Endometrium (tissue), 2 donors: ENCODE results near the gene ADCY7.

Source experiments
- FAIRE-seq: peaks from 2 replicates; lab custom pipeline; 2012; peaks lifted over from hg19 to GRCh38; lab: Jason Lieb, UNC
- donor health status: control.
- donor health status: control.

ADCY7 gene

DNA sequence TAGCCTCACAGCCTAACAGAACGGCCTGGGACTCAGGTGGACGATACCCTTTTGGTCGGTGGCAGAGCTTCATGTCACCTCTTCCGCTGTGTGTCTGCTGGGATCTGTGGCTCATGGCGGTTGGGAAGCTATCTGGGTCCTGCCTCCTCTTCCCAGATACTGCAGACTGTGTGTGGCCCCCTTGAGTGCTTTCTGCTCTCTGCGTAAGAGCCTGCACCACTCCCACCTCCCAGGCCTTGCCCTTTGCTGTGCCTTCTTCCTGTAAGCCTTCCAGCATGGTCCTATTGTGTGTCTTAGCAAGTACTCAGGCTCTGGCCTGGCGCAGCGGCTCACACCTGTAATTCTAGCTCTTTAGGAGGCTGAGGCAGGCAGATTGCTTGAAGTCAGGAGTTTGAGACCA, 17.5 kb upstream of the ADCY7 start:
- no peak for FAIRE-seq

DNA sequence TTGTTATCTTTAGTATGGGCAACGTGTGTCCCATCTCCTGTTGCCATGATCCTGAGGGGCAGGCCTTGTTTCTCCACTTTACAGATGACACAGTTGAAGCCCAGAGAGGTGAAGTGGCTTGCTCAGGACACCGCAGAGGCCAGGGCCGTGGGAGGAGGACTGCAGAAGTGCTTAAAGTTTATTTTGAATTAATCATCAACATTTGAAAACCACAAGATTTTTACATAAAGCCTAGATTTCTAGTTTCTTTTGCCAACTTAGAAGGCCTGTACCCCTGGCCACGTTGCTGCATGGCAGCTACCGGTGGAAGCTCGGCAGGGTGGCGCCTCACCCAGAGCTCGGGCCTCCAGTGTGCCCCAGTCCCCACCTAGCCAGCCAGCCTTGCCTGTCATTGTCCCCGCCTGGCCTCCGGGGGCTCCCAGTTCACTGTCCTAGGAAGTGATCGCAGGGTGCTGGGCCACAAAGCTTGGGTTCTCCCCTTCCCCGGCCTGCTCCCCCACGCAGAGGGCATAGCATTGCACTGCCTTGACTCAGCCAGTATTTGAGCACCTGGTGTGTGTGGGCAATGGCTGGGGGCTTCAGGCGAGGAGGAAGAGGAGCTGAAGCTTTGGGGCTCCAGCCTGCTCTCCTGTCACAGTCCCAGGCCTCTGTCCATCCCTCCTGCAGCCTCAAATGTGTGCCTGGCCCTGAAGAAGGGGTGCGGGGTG, 14.8 kb upstream of the ADCY7 start:
- no peak for FAIRE-seq

DNA sequence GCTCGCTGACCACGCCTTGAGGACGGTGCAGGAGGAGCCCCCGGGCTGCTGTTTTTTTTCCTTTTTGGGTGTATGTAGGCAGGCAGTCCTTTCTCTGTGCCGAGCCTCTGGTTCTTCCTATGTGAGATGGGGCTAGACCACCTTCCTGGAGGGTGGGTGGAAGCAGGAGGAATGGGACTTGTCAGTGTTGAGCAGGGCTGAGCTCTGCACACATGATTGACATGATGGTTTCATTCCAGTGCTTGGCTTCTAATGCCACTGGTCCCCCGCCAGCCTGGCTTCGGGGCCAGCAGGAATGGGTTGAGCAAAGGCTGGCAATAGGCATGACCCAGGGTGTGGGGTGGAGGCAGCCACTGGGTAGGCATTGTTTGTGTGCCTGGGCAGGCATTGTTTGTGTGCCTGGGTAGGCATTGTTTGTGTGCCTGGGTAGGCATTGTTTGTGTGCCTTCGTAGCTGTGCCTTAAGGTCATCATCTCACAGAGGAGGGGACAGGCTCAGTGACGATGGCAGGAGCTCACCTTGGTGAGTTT, 14.2 kb upstream of the ADCY7 start:
- FAIRE-seq: no peak

DNA sequence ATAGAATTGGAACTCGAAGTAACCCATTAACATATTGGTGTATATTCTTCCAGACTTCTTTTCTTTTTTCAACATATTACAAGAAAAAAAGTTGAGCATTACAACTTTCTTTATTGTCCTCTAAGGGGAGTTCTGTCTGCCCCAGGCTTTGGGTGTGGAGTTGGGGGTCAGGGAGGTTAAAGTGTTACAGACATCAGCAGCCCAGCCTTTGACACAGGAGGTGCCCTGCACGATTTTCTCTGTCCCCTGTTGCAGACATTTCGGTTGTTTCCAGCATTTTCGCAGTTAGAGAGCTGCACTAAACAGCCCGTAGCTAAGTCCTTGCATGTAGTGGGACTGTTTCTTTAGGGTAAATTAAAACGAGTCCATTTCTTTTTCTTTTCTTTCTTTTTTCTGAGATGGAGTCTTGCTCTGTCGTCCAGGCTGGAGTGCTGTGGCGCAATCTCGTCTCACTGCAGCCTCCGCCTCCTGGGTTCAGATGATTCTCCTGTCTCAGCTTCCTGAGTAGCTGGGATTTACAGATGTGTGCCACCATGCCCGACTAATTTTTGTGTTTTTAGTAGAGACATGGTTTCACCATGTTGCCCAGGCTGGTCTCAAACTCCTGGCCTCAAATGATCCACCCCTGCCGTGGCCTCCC, 13.4 kb upstream of the ADCY7 start:
- FAIRE-seq: no peak

DNA sequence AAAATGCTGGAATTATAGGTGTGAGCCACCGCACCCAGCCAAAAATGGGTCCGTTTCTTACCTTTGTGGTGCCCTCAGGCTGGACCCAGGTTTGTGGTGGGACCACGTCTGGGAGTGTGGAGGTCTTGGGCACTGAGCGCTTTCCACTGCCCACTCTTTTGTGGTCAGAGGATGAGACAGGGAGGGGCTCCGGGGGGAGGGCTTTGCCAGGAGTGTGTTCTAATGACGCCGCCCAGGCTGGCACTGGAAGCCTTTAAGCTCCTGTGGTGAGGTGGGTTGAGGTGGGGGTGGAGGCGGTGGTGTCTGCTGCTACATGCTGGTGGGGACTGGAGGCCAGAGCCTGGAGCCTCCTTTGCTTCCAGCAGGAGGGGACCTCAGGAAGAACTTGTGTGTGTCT, 12.8 kb upstream of the ADCY7 start:
- no peak for FAIRE-seq

DNA sequence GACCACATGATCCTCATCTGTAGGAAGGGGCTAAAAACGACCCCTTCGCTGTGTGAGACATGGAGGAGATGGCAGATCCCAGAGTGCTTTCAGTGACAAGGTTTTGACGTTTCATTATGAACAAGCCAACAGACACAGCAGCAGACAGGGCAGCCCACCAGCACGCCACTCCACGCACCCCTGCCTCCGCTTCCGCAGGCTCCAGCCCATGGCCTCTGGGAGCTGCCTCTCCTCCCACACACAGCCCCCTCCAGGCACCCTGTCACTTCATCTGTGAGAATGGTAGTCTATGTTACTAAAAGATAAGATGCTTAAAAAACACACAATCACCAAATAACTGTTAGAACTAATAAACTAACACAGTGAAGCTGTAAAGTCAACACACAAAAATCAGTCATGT, 12.3 kb upstream of the ADCY7 start:
- FAIRE-seq: no peak

DNA sequence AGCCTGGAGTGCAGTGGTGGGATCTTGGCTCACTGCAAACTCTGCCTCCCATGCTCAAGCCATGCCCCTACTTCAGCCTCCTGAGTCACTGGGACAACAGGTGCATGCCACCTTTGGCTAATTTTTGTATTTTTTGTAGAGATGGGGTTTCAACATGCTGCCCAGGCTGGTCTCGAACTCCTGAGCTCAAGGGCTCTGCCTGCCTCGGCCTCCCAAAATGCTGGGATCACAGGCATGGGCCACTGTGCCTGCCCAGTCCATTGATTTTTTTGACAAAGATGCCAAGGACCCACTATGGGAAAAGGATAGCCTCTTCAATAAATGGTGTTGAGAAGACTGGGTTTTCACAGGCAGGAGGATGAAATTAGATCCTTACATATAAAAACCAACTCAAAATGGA, 10.8 kb upstream of the ADCY7 start:
- FAIRE-seq: no peak

DNA sequence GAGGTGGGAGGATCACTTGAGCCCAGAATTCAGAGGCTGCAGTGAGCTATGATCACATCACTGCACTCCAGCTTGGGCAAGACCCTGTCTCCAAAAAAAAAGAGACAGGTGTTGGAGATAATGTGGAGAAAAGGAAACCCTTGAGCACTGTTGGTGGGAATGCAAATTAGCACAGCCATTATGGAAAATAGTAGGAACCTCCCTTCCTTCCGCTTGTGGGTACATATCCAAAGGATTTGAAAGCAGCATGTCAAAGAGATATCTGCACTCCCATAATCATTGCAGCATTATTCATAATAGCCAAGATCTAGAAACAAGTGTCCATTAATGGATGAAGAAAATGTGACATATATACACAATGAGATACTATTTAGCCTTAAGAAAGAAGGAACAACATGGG, 9.7 kb upstream of the ADCY7 start:
- no peak for FAIRE-seq

DNA sequence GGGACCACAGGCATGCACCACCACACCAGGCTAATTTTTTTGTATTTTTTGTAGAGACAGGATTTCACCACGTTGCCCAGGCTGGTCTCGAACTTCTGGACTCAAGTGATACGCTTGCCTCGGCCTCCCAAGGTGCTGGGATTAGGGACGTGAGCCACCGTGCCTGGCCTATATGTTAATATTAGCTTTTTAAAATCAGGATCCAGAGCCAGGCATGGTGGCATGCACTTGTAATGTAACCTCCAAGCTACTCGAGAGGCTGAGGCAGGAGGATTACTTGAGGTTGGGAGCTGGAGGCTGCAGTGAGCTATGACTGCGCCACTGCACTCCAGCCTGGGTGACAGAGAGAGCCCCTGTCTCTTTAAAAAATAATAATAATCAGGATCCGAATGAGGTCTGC, 8.5 kb upstream of the ADCY7 start:
- FAIRE-seq: no peak

DNA sequence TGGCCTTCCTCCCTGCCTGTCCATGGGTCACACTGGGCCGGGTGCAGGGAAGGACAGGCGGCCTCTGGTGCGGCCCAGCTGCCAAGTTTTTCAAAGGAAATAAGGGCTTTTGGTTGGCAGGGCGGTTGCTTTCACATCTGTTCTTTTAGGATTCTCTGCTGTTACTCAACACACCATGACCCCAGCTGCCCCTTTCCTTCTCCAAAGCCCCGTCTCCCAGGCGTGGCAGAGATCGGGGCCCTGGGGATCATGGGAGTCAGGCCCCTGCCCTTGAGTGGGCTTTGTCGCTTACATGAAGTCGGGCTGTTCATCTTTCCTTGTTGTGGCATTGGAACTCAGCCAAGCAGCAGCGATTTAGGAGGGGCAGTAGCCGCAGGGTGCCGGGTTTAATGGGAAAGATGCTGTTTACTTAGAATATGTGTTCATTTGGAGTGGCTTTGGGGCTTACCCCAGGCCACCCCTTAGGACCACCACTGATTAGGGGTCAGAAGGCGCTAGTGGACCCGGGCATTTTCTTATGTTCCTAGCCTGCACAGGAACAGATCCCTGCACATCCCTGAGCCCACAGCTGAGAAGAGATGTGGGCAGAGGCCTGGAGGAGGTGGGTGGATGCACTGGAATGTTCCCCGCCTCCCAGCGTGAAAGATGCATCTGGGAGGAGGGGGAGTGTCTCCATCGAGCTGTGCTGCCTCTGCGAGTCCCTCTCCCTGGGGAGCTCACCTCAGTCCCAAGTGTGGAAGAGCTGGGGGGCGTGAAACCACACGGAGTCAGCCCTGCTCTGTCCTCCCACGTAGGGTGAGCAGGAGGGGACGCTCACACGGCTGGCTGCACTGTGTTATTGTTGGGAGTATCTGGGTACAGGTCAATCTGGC, 6.8 kb upstream of the ADCY7 start:
- no peak for FAIRE-seq

DNA sequence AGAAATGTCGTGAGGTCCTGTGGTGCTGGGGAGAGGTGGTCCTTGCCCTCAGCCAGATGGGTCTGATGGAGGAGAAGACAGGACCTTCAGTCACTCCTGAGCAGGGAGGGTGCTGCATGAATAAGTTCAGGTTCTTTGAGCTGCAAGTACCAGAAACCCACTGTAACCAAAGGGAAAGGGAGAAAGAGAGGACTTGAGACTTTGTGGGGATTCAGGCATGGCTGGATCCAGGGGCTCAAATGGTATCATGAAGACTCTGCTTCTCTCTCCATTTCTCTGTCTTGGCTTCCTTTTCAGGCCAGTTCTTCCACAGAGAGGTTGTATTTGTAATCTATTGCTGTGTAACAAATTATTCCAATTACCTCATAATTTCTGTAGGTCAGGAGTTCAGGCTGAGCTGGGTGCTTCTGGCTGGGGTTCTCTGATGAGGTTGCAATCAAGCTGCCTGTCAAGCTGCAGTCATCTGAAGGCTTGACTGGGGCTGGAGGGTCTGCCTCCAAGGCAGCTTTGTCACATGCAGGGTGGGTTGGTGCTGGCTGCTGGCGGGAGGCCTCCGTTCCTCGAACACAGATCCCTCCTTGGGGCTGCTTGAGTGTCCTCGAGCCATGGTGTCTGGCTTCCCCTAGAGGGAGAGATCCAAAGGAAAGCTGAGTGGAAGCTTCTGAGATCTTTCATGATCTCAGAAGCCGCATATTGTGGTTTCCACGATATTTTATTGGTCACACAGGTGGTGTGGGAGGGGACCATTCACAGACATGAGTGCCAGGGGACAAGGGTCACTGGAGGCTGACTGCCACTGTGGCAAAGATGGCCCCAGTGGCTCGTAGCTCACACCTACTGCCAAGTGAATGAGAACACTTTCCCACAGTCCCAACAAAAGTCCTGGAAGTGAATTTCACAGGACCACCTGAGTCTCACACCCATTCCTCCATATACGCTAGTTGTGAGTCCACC, 5.9 kb upstream of the ADCY7 start:
- no peak for FAIRE-seq

DNA sequence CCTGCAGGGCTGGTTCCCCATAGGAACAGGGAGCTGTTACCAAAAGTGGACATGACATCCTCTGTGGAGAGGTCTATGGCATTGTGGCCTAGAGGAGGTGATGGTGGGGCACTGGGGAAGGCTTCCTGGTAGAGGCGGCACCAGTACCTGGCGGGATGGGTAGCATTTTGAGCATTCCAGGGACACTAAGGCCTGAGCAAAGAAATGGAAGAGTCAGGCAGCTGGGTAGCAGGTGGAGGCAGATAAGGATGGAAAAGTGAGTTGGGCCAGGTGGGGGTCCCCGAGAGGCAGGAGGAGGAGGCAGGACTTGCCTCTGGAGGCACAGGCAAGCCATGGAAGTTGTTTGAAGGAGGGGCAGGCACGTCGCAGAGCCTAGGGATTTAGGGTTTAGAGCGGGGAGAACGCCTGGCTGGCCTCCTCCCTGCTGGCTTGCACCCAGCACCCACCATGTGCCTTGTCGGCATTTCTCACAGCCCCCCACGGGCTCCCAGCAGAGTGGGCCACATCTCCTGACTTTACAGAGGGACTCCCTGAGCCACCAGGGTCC, 5.1 kb upstream of the ADCY7 start:
- no peak for FAIRE-seq

DNA sequence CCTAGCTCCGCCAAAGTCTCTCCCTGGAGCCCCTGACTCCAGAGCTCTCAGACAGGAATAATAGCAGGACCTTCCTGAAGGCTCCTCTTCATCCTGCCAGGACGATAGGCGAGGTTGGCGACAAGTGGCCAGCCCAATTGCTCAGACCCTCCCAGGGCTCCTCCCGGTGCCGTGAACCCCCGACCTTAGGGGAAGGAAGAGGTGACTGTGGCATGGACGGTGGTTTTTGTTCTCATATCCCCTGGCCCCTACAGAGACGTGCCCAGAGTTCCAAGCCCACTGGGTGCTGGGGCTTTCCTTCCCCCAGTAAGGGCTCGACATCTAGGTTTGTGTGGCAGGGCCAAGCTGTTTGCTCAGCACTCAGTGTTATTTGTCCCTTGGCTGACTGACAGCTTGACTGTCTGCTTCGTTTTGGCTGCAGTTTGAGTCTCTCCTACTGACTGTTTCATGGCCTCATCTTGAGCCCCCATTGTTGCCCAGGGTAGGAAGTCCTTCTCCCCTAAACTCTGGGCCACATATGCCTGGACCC, 4.6 kb upstream of the ADCY7 start:
- FAIRE-seq: no peak

DNA sequence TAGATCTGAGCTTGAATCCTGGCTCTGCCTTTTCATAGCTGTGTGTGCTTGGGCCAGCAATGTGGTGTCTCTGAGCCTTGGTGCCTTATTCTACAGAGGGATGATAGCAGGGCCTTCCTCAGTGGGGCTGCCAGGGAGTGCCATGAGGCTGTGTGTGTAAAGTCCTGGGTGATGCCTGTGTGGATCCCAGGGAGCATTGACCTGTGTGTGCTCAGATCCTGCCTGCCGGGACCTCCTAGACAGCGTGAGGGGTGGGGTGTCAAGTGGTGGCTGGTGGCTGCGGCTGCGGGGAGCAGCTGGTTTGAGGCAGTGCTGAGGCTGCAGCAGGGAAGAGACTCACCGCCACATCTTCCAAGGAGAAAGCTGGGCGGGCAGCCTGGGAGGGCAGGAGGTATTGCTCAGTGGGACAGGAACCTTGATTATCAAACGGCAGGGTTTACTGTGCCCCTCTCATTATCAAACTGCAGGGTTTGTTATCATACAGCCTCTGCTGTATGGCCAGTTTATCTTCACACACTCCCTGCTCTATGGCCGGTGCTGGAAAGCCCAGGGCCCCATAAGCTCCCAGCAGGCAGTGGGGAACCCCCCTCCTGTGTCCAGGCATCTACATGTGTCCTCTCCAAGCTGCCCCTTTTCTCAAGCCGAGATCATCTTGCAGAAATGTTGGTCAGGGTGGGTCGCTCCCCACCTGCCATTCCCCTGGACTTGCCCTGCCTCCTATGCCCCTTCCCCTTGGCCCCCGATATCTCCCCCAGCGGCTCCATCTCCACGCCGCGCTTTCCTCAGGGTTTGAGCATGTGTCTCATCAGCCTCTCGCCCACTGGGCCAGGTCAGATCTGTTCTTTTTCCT, 3.1 kb upstream of the ADCY7 start:
- no peak for FAIRE-seq

DNA sequence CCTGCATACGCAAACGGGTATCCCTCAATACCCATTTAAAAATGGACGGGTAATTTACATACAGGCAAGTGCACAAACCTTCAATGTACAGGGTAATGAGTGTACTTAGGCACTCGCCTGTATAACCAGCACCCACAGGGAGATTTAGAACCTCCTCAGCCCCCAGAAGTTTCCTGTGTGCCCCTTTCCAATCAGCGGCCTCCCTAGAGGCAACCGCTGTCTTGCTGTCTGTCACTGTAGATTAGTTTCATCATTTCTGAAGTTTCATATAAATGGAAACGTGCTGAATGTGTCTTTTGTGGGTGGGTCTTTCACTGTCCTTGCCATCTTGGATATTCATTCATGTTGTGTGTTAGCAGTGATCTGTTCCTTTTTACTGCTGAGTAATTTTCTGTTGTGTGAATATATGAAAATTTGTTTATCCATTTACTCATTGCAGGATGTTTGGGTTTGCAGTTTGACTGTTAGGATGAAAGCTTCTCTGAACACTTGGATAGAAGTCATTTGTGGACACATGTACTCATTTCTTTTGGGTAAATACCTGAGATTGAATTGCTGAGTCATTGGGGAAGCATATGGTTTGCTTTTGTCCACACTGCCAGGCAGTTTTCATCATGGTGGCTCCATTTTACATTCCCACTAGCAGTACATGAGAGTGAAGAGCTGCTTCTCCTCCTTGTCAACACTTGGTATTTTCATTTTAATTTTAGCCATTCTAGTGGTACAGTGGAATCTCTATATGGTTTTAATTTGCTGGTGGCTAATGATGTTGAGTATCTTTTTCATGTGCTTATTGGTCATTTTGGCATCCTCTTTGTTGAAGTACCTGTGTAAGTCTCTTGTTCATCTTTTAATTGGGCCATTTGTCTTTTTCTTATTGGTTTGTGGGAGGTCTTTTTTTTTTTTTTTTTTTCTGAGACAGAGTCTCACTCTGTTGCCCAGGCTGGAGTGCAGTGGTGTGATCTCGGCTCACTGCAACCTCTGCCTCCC, 2.1 kb upstream of the ADCY7 start:
- no peak for FAIRE-seq

DNA sequence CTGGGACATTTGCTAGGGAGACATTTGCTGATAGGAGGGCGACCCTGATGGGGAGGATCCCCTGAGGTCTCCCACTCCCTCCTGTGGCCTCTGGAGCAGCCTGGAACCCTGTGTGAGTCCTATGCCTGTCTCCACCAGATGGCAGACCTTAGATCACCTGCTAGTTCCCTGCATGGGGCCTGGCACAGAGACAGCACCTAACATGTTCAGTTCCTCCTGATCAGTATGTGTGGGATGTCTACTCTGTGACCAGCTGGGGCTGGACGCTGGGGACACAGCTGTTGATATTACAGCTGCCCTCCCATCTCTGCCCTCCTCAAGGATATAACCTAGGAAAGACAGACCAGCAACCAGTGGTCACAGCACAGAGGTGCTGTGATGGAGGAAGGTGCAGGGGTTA, 1.1 kb upstream of the ADCY7 start:
- no peak for FAIRE-seq

DNA sequence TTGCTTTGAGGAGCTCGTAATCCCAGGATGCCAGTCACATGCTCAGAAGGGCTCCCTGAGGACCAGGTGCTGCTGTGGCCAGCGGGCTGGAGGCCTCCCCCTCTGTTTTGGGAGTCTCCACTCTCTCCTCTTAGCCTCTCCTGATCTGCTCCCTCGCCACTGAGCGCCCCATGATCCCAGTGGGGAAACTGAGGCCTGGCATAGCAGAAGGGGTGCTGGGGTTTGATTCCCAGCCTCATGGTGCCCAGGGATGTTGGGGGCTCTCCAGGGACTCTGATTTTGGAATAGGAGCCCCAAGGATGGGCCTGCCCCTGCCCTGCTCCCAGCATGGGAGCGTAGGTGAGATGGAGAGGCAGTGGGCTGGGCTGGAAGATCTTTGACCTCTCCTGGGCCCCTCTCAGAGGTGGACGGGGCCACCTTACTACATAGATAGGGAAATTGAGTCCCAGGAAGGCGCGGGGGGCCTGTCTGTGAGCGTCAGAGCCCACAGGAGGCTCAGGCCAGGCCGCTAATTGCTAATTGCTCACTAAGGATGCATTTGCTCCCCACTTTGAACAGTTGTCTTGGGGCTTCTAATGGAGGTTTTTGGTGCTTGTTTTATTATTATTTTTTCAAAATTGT, 525 bp upstream of the ADCY7 start:
- FAIRE-seq: no peak

DNA sequence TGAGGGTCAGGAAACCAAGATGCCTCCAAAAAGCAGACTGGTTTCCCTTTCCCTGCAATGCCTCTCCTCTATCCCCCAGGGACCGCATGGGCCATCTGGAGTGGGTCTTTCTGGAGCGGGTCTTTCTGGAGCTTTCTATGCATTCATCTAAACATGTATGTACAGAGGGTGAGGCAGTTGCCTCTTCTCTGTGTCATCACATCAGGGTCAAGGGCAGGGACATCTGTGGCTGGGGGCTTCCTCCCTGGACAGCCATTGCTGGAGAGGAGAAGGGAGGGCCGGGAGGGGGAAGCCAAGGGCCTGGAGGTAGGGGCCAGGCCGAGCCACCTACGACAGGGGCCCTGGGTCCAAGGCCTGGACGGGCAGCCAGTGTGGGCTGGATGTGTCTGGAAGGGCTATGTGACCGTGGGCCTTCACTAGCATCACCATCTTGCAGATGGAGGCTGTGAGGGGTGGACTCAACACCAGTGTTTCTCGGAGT, 840 bp downstream of the ADCY7 start:
- no peak for FAIRE-seq
